Nucleus accumbens (tissue), 56 donors: Measurements from ENCODE around the gene TRAPPC4.

Source experiments
- DNase-seq, 56 donors: peaks; one replicate each; lab custom pipeline; 2025; lab: John Stamatoyannopoulos, UW

The TRAPPC4 gene

DNA sequence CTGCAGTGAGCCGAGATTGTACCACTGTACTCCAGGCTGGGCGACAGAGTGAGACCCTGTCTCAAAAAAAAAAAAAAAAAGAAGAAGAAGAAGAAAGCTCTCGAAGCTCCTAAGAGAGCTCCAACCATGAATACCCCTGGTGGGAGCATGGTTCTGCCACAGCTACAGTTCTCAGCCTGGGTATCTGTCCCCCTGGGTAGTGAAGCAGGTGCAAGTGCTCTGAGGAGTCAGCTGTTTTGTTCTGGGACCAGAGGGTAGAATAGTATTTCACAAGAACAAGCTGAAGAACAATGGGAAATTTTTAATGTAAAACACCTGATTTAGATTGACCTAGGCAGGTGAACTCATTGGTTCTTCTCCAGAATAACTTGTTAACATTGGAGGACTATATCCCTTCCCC lies 42.7 kb downstream of the TRAPPC4 start:
- DNase-seq: no peak

DNA sequence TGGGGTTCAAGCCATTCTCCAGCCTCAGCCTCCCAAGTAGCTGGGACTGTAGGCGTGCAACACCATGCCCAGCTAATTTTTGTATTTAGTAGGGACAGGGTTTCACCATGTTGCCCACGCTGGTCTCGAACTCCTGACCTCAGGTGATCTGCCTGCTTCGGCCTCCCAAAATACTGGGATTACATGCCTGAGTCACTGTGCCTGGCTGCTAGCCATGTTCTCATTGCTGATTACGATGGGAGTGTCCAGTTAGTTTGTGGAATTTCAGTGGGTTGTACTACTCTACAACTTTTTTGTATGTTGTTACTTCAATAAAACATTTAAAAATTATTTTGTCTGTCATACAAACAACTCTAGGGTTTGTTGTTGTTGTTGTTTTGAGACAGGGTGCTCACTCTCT lies 44.2 kb downstream of the TRAPPC4 start:
- no peak for DNase-seq

DNA sequence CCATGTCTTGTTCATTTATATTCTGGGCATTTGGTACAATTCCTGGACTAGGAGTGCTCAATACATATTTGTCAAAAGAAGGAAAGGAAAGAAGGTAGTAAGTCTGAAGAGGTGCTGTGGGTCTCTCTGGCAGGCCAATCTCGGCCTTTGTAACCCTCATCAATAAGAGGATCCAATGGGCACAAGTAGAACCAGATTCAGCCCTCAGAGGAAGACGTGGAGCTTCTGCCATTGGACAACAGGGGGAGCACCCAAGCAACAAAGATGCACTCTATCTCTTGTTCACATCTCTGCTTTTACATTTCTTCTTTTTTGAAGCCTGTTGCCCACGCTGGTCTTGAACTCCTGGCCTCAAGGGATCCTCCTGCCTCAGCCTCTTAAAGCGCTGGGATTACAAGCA lies 46.8 kb downstream of the TRAPPC4 start:
- DNase-seq: peak in 1 of 56 donors; percentile 3

DNA sequence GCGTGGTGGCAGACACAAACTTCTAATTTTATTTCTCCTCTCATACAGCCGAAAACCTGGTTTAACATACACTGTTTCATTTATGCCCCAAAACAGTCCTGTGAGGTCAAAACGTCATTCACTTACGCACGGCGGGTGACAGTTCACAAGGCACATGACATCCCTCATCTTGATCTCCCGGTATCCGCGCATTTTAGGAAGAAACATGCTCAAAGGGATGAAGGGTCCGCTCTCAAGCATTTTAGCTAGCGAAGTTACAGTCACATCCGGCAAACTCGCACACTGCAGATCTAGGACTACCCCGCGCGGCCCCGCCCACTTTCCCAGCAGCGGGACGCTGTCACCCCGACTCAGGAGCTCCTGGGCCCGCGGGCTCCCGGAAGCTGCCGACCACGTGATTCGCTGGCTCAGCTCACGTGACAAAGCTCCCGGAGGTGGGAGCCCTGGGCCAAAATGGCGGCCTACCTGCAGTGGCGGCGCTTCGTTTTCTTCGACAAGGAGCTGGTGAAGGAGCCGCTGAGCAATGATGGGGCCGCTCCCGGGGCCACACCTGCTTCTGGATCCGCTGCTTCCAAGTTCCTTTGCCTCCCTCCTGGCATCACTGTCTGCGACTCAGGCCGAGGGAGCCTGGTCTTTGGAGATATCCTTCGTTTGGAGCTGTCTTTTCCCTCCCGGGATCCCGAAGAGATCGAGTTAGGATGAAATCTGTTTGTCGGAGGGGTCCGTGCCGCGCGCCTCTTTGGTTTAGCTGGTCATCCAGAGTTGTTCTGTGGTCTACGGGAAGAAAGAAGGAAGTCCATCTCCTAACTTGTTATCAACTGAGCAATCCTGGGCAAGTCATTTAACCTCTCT lies 49.0 kb downstream of the TRAPPC4 start, which contains the start of gene VPS11:
TSS of gene VPS11 (plus strand) at position 448 of the 852 bp plus-strand sequence. CDS start at position 454, 6 bp downstream.
- peak; percentile 18 to 98 (median 92) for DNase-seq
